PC-3 (cell line): Measurements from ENCODE around the gene SLC25A39. TPM values are rescaled to one million over a fixed set of nuclear protein-coding genes. Genes with fewer than 3 reads are reported as not detected.
"Not testable (repeated sequence)": the region's sequence is repeated elsewhere in the genome, so short reads cannot be mapped to it uniquely, and the experiment has no call there.

Source experiments
- ATAC-seq: fragments of 200-7000 bp; cut with Tn5 transposase; 2 replicates; pipeline ENCODE4 v1.9.1; 2020; ENCODE audit warnings: mild to moderate bottlenecking, moderate library complexity
- Bru-seq: library from RNA; stranded (reverse); fragments of 400-500 nt; gene quantifications from one replicate; lab custom pipeline; 2021; lab: Mats Ljungman, UMichigan
- BruChase-seq, 2 experiments: library from RNA; stranded (reverse); fragments of 400-500 nt; gene quantifications; one replicate each; lab custom pipeline; 2021; lab: Mats Ljungman, UMichigan
- BruUV-seq: library from RNA; stranded (reverse); fragments of 400-500 nt; replicated peaks from 2 replicates; lab custom pipeline; 2021; lab: Mats Ljungman, UMichigan
- CTCF ChIA-PET: fragments of 300-600 bp; sonication (Branson Sonifier 250); formaldehyde crosslinking; loops from one replicate; lab custom pipeline; 2022; ENCODE audit warnings: antibody characterized with exemption; lab: Charles Lee
- POLR2A ChIA-PET: fragments of 300-600 bp; sonication (Branson Sonifier 250); formaldehyde crosslinking; loops from one replicate; lab custom pipeline; 2022; ENCODE audit warnings: antibody characterized with exemption; ENCODE audit not compliant: unreplicated experiment; lab: Charles Lee
- DNase-seq: peaks from one replicate; pipeline ENCODE4 v3.0.0-alpha.2; 2015
- H2AFZ ChIP-seq: fragments of 300-600 bp; sonication (generic); 2 replicates; pipeline ENCODE4 v1.6.0; 2016; ENCODE audit warnings: antibody characterized with exemption, low read length
- H3F3A ChIP-seq: fragments of 300-600 bp; sonication (generic); one replicate; pipeline ENCODE4 v1.6.0; 2017; ENCODE audit warnings: antibody characterized with exemption, low read length, control low read depth, mild to moderate bottlenecking; ENCODE audit not compliant: unreplicated experiment
- H3K27ac ChIP-seq: fragments of 300-600 bp; sonication (generic); 2 replicates; pipeline ENCODE4 v1.5.1; 2016; ENCODE audit warnings: mild to moderate bottlenecking, low read length
- H3K27me3 ChIP-seq: fragments of 300-600 bp; sonication (generic); 2 replicates; pipeline ENCODE4 v1.6.1; 2016; ENCODE audit warnings: low read length, mixed read lengths
- H3K36me3 ChIP-seq: fragments of 300-600 bp; sonication (generic); 2 replicates; pipeline ENCODE4 v1.6.1; 2016; ENCODE audit warnings: low read depth, mixed run types, low read length, mixed read lengths
- H3K4me1 ChIP-seq: fragments of 300-600 bp; sonication (generic); 2 replicates; pipeline ENCODE4 v1.5.1; 2016; ENCODE audit warnings: low read length; ENCODE audit not compliant: insufficient read depth
- H3K4me2 ChIP-seq: fragments of 300-600 bp; sonication (generic); 2 replicates; pipeline ENCODE4 v1.6.0; 2016; ENCODE audit warnings: low read length
- H3K4me3 ChIP-seq: fragments of 300-600 bp; sonication (generic); 2 replicates; pipeline ENCODE4 v1.5.1; 2016; ENCODE audit warnings: mild to moderate bottlenecking, low read length, mixed read lengths
- H3K79me2 ChIP-seq: fragments of 300-600 bp; sonication (generic); 2 replicates; pipeline ENCODE4 v1.6.1; 2017; ENCODE audit warnings: low read length, mixed read lengths
- H3K9ac ChIP-seq: fragments of 300-600 bp; sonication (generic); 2 replicates; pipeline ENCODE4 v1.6.0; 2016; ENCODE audit warnings: mild to moderate bottlenecking, low read length
- H3K9me2 ChIP-seq: fragments of 300-600 bp; sonication (generic); replicated peaks from 2 replicates; pipeline ENCODE4 v1.6.1; 2016; ENCODE audit warnings: mixed run types, low read length, mixed read lengths
- H3K9me3 ChIP-seq: fragments of 300-600 bp; sonication (generic); 2 replicates; pipeline ENCODE4 v1.6.1; 2016; ENCODE audit warnings: low read length, mixed read lengths
- H4K20me1 ChIP-seq: fragments of 300-600 bp; sonication (generic); 2 replicates; pipeline ENCODE4 v1.6.1; 2016; ENCODE audit warnings: low read length, mixed read lengths
- EZH2 ChIP-seq: fragments of 300-600 bp; sonication (generic); IDR thresholded peaks from one replicate; pipeline ENCODE4 v1.6.1; 2017; ENCODE audit warnings: antibody characterized with exemption, mild to moderate bottlenecking, low read length; ENCODE audit not compliant: unreplicated experiment
- EZH2phosphoT487 ChIP-seq: fragments of 300-600 bp; sonication (generic); IDR thresholded peaks from 2 replicates; pipeline ENCODE4 v1.6.1; 2018; ENCODE audit warnings: mild to moderate bottlenecking, antibody characterized with exemption, low read length, borderline replicate concordance
- intact Hi-C: fragments of 100-400 bp; cut with micrococcal nuclease; formaldehyde crosslinking; loops from 2 replicates; pipeline ENCODE4 v1.9.0; 2023
- long read RNA-seq: library from polyadenylated mRNA; unstranded; transcript quantifications from one replicate; pipeline ENCODE4 v2.0.0, GENCODE V29; 2021; ENCODE audit not compliant: unreplicated experiment
- total RNA-seq: library from RNA; depleted of rRNA; stranded (reverse); fragments of >200 nt; gene quantifications from 2 replicates; pipeline ENCODE4 v1.2.3, GENCODE V29; 2014; rRNA removed
- TF ChIP-seq, protein P1 (sequence below): fragments of 300-600 bp; sonication (generic); conservative IDR thresholded peaks from 2 replicates; pipeline ENCODE4 v1.5.1; 2017; ENCODE audit warnings: antibody characterized with exemption, low read depth, mild to moderate bottlenecking, low read length

The SLC25A39 gene, protein sequence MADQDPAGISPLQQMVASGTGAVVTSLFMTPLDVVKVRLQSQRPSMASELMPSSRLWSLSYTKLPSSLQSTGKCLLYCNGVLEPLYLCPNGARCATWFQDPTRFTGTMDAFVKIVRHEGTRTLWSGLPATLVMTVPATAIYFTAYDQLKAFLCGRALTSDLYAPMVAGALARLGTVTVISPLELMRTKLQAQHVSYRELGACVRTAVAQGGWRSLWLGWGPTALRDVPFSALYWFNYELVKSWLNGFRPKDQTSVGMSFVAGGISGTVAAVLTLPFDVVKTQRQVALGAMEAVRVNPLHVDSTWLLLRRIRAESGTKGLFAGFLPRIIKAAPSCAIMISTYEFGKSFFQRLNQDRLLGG
- total RNA-seq (726 and 797 TPM in 2 replicates), Bru-seq, nascent RNA (percentile 95 among the genes with signal in this experiment), BruChase-seq, experiment 1, labeled RNA remaining after a 6-hour chase (percentile 99 among the genes with signal in this experiment), BruChase-seq, experiment 2, labeled RNA remaining after a 2-hour chase (percentile 97 among the genes with signal in this experiment)
- long read RNA-seq, transcript SLC25A39-202 (12 exons, 1,565 nt) = minor isoform, 26 of 1,140 reads
- long read RNA-seq, transcript SLC25A39-213 (10 exons, 2,217 nt) = minor isoform, 21 of 1,140 reads
- long read RNA-seq, transcript SLC25A39-201 (12 exons, 1,607 nt) = major isoform, 632 of 1,140 reads
- long read RNA-seq, transcript SLC25A39-203 (11 exons, 1,274 nt) = minor isoform, 20 of 1,140 reads
- long read RNA-seq, partial matches to known transcripts = 243 of 1,140 reads
- long read RNA-seq, other reads (novel, unspliced or antisense) = 181 of 1,140 reads

DNA sequence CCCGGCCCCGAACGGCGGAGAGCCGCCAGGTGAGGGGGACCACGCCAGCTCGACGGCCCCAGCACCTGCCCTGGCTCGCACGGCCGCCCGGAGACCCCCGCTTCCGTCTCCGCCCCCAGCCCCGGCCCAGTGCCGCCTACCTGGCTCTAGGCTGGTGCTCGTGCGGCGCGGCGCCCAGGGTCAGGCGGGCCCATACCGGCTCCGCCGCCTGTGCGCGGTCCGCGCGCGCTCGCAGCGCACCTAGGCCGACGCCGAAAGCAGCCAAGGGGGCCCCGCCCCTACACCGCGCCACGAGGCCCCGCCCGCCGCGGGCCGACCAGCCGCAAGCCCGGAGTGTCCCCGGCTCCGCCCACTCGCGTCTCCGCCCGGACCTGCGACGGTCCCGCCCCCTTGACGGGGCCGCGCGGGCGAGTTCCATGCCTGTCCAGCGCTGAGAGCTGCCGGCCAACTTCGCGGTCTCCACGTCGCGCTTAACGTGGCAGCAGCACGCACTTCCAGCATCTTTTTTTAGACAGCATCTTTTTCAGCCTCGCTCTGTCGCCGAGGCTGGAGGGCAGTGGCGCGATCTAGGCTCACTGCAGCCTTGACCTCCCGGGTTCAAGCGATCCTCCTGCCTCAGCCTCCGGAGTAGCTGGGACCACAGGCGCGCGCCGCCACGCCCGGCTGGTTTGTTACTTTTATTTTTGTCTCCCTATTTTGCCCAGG, at the start of gene SLC25A39:
Gene SLC25A39 (minus strand): TSS at position 253 of the 705 bp plus-strand sequence. CDS start 1,261 bp downstream, outside the sequence.
- ATAC-seq = peak; percentile 74
- Histone ChIP-seq H3K27me3 (no peaks in the 10 kb centered on the region), H3K9me2 (no peaks in the 10 kb centered on the region), H2AFZ (peak within 1 kb of the TSS; percentile 66), H3K36me3 (peaks cover 27% of the 10 kb centered on the region), H3F3A (no peaks in the 10 kb centered on the region), H3K4me2 (peak within 1 kb of the TSS; percentile 94), H3K4me3 (peak within 1 kb of the TSS; percentile 81), H3K4me1 (peaks cover 8% of the 10 kb centered on the region; the same call in 1 of the 2 replicates), H3K9me3 (no peaks in the 10 kb centered on the region), H3K27ac (peak within 1 kb of the TSS; percentile 51), H3K9ac (peak within 1 kb of the TSS; percentile 98), H3K79me2 (peaks cover 41% of the 10 kb centered on the region), H4K20me1 (0 out of 2 replicates have a peak, but pooled peaks cover 6% of the 10 kb centered on the region)
- ChIA-PET POLR2A (no interaction called here), CTCF (interaction anchor here (0.5 to 1.0 kb wide), 4 partner anchors 39 to 116 kb away, joined by 3 to 4 read pairs (median 4); partner anchors contain the start of gene FAM171A2)
- no peak for TF ChIP-seq EZH2phosphoT487
- TF ChIP-seq EZH2 = no peak
- TF ChIP-seq, protein P1, sequence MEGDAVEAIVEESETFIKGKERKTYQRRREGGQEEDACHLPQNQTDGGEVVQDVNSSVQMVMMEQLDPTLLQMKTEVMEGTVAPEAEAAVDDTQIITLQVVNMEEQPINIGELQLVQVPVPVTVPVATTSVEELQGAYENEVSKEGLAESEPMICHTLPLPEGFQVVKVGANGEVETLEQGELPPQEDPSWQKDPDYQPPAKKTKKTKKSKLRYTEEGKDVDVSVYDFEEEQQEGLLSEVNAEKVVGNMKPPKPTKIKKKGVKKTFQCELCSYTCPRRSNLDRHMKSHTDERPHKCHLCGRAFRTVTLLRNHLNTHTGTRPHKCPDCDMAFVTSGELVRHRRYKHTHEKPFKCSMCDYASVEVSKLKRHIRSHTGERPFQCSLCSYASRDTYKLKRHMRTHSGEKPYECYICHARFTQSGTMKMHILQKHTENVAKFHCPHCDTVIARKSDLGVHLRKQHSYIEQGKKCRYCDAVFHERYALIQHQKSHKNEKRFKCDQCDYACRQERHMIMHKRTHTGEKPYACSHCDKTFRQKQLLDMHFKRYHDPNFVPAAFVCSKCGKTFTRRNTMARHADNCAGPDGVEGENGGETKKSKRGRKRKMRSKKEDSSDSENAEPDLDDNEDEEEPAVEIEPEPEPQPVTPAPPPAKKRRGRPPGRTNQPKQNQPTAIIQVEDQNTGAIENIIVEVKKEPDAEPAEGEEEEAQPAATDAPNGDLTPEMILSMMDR = no peak
- intact Hi-C loops = loop anchor here (1.0 kb wide), 2 partner anchors 102 to 106 kb away; no protein-coding TSS in a partner anchor
- peak; percentile 98 for DNase-seq
- BruUV-seq = no TSS peak

DNA sequence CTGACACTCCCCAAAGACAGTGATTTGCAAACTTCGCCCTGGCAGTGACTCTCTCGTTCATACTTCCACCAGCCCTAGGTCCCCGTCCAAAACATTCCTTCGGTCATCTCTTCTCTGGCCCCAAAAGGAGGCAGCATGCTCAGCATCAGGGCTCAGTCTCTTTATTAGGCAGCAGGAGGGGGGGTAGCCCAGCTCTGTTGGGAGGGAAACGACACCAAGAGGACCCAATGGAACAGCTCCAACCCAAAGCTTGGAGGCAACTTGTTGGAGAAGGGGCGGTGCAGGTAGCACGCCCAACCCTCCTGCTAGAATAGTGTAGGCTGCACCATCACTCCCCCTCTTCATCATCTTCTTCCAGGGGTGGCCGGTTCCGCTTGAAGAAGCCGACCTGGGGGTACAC, 47.4 kb upstream of the SLC25A39 start:
- Histone ChIP-seq H3K36me3 (no peaks in the 10 kb centered on the region), H2AFZ (no peak overlapping the region), H3K27ac (no peak overlapping the region), H3K79me2 (no peaks in the 10 kb centered on the region), H3F3A (no peaks in the 10 kb centered on the region), H3K4me2 (no peak overlapping the region), H3K27me3 (no peaks in the 10 kb centered on the region), H3K9me2 (no peaks in the 10 kb centered on the region), H3K4me3 (no peak overlapping the region), H3K4me1 (no peaks in the 10 kb centered on the region), H4K20me1 (no peaks in the 10 kb centered on the region), H3K9me3 (no peaks in the 10 kb centered on the region), H3K9ac (no peak overlapping the region)
- ChIA-PET CTCF (no interaction called here), POLR2A (no interaction called here)
- DNase-seq (no peak), ATAC-seq (no peak)
- no TSS peak for BruUV-seq
- no peak for TF ChIP-seq EZH2phosphoT487
- TF ChIP-seq EZH2 = no peak
- TF ChIP-seq, protein P1 = no peak
- intact Hi-C loops = no loop called here

DNA sequence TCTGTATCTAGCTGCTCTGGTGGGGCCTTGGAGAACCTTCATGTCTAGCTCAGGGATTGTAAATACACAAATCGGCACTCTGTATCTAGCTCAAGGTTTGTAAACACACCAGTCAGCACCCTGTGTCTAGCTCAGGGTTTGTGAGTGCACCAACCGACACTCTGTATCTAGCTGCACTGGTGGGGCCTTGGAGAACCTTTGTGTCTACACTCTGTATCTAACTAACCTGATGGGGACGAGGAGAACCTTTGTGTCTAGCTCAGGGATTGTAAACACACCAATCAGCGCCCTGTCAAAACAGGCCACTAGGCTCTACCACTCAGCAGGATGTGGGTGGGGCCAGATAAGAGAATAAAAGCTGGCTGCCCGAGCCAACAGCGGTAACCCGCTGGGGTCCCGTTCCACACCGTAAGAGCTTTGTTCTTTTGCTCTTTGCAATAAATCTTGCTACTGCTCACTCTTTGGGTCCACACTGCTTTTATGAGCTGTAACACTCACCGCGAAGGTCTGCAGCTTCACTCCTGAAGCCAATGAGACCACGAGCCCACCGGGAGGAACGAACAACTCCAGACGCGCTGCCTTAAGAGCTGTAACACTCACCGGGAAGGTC, 44.9 kb upstream of the SLC25A39 start:
- H3K27me3 ChIP-seq, H3K9ac ChIP-seq, H3K79me2 ChIP-seq, H3K9me3 ChIP-seq, H3K4me1 ChIP-seq, intact Hi-C loops, ATAC-seq, H3K36me3 ChIP-seq, DNase-seq, H4K20me1 ChIP-seq, H3K9me2 ChIP-seq, H3K27ac ChIP-seq, H3K4me3 ChIP-seq, CTCF ChIA-PET, H3F3A ChIP-seq, BruUV-seq, H3K4me2 ChIP-seq, H2AFZ ChIP-seq: not testable (repeated sequence)
- POLR2A ChIA-PET = interaction anchor here (0.6 kb wide), 1 partner anchor 79 kb away, joined by 3 read pairs; no protein-coding TSS in a partner anchor
